HG02588 (cell line): Measurements from ENCODE around the gene EIF3D.

Experiments
- ATAC-seq: cut with Tn5 transposase; IDR thresholded peaks from one replicate; pipeline ENCODE4 v1.9.1; 2021; ENCODE audit warnings: mild to moderate bottlenecking, moderate library complexity; ENCODE audit not compliant: unreplicated experiment

The EIF3D gene, protein sequence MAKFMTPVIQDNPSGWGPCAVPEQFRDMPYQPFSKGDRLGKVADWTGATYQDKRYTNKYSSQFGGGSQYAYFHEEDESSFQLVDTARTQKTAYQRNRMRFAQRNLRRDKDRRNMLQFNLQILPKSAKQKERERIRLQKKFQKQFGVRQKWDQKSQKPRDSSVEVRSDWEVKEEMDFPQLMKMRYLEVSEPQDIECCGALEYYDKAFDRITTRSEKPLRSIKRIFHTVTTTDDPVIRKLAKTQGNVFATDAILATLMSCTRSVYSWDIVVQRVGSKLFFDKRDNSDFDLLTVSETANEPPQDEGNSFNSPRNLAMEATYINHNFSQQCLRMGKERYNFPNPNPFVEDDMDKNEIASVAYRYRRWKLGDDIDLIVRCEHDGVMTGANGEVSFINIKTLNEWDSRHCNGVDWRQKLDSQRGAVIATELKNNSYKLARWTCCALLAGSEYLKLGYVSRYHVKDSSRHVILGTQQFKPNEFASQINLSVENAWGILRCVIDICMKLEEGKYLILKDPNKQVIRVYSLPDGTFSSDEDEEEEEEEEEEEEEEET

GRCh38 chr22:36528795-36529751 lies at the start of gene EIF3D:
TSS of gene EIF3D (minus strand) at chr22:36529166. CDS start at chr22:36526121, 3,045 bp downstream.
- peak; percentile 88 for ATAC-seq

DNA sequence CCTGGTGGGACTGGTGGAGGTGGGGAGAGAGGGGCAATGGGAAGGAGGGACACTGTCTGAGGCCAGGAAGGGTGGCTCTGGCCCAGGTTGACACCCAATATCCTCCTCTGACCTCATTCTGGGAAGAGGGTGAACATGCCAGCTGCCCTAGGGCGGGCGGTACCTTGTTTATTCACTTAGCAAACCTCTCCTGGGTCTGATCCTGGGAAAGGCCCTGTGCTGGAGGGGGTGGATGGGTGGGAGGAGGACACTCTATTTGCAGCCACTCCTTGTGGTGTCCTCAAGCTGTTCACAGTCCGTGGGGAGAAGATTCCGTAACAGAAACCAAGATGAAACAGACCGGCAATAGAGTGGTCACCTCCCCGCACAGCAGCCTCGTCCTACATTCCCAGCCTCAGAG lies 49.7 kb upstream of the EIF3D start:
- ATAC-seq: no peak

- no peak for ATAC-seq
Observed at GRCh38 chr22:36577019-36577418, 48.1 kb upstream of the EIF3D start.

GRCh38 chr22:36574728-36575127 lies 45.8 kb upstream of the EIF3D start:
- no peak for ATAC-seq

DNA sequence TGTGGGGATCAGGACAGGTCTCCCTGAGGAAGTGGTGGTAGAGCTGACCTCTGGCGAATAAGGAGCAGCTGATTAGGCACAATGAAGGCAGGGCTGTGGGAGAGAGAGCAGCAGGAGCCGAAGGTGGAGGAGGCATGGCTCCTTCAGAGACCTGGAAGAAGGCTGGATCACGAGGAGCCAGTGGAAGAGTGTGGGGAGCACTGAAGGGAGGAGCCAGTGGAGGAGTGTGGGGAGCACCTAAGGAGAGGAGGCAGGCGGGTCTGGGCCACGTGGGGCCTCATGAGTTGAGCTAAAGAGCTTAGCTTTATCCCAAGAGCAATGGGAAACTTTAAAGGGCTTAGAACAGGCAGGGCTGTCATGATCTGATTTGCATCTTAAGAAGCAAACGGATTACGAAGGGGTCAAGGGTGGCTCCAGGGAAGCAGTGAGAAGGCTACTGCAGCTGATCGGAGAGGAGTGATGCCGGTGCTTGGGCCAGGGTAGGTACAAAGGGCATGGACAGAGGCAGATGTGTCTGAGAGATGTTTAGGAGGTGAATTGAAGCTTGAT lies 44.9 kb upstream of the EIF3D start:
- no peak for ATAC-seq

DNA sequence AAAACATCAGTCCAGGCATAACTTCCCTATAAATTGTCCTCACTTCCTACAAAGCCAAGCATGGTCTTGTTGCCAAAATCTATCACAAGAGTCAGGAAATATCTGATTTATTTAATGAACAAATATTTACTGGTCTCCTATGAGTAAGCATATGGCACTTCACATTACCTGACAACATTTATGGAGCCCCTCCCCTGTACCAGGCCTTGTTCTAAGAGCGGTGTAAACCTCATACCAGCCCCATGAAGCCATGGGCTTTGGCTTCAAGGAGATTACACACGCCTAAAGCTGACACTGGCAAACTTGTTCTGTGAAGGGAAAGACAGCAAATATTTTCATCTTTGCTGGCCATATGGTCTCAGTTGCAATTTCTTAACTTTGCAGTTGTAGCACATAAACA lies 43.0 kb upstream of the EIF3D start:
- no peak for ATAC-seq

- ATAC-seq: no peak
Observed at GRCh38 chr22:36569999-36570398, 41.0 kb upstream of the EIF3D start.

DNA sequence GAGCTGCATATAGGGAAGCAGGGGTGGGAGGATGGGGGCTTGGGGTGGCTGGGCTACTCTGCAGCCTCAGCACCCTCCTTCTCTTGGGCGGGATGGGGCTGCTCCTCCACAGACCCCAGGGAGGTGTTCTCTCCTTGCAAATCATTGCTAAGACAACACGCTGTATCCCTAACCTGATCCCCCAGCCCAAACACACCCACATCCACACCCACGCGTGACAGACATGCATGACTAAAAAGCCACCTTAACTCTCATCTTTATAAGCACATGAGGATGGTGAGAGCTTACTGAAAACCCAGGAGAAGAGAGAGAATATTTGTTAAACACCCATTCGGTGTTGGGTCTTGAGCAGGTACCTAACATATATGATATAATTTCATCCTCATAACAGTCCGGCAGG lies 39.9 kb upstream of the EIF3D start:
- no peak for ATAC-seq

DNA sequence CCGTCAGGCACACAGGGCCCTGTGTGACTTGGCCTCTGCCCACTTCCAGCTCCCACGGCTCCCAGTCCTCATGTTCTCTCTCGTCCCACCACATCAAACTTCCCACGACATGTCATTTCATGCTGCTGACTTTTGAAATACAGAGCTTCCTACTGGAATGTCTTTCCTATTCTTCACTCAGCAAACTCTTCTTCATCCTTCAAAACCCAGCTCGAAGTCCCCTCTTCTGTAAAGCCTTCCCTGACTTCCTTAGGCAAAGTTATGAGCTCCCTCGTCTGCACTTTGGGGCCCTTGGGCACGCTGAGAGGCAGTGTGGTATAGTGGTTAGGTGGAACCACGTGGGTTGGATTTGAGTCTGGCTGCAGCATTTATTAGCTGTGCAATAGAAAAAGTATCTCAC lies 37.8 kb upstream of the EIF3D start:
- no peak for ATAC-seq

DNA sequence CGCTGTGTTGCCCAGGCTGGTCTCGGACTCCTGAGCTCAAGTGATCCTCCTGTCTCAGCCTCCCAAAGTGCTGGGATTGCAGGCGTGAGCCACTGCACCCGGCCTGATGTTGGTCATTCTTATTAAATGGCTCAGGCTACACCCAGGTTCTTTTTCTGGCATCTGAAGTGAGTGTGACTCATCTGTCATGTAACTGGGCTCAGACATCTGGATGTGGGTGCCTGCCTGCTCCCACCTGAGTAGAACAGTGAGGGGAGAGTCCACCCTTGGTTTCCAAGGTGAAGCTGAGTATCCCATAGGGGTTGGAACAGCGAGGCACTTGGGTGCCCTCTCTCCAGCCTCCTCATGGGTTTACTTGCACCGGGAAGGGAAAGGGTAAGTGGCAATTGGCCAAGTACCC lies 36.7 kb upstream of the EIF3D start:
- ATAC-seq: no peak

GRCh38 chr22:36565159-36565507 lies 36.2 kb upstream of the EIF3D start:
- ATAC-seq: no peak

DNA sequence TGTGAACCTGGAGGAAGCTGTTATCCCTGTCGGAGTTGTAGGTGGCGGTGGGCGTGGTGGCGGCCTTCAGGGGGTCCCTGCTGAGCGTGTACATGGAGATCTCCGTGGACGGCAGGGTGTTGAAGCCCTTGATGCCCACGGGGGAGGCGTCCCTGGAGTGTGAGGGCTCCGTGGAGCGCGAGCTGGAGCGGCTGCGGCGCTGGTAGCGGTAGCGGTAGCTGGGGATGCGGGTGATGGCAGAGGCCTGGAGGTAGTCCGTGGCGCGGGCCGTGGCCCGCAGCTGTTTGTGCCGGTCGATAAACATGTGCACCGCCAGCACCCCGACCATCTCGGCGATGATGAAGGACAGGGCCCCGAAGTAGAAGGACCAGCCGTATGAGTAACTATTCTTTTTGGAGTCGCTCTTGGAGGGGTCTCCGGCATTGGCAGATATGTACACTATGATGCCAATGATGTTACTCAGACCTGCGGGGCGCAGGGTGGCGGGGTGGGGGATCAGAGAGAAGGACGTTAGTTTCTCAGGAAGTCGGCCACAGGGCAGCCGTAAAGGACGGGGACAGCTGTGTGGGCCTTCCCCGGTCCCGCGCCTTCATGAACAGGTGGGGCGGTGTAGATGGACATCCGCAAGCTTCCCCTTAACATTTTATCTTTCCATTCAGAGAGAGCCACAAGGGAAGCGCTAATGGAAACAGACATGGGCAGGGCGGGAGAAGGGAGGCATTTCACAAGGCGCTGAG lies 35.6 kb upstream of the EIF3D start:
- no peak for ATAC-seq

- no peak for ATAC-seq
Observed at GRCh38 chr22:36563898-36564297, 34.9 kb upstream of the EIF3D start.

DNA sequence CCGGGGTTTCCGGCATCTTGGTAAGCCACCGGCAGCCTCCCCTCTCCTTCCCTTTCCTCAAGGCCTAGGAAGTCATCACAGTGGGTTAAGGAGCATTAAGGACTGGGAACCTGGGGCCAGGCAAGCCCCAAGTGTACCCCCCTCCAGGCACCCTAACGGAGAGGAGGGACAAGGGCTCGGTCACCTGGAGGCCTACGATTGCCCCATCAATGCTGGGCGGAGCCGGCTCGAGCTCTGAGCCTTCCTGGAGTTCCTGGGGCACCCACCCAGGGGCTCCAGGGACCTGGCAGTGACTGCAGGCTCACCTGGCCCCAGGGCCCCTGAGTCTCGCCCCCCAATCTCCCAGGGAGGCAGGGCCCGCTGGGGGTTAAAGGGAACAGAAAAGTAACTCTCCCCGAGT lies 34.5 kb upstream of the EIF3D start:
- no peak for ATAC-seq

DNA sequence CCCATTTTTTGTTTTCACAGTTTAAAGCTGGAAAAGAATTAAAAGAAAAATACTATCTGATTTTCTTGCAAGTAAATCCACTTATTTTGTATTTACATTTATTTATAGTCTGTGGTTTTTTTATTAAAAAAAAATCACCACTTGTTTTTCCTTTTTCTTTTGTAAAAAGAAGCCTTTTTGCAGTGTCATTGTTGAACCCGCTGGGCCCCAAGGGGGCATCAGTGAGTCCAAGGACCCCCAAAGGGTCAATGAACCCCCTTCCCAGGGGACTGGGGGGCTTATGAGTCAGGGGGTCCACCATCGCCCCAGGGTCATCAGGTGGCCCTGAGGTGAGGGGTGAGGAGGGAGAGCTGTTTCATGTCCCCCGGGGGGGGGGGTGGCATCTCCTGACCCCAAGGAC lies 34.0 kb upstream of the EIF3D start:
- ATAC-seq: no peak

GRCh38 chr22:36562261-36562835 lies 33.4 kb upstream of the EIF3D start:
- ATAC-seq: no peak

DNA sequence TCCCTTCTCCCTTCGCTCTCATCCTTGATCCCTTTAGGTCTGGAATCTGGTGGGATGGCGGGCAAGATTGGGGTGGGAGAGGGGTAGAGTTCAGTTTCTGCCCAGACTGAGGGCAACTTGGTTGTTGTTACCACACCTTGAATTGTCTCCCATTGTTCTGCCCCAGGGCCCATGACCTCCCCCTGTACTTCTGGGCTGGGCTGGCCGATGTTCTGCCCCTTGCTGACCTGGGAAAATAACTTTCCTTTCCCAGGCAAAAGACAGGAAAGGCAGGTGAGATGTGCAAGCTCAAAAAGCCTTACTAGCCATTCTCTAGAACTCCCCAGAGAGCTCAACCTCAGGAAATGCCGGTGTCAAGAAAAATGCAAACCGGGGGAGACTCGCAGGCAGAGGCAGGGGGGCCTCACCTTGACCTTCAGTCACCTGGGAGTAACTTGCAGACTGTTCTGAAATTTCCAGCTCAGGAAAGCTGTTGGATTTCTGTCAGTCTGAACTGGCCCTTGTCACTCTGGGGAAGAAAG lies 32.4 kb upstream of the EIF3D start:
- ATAC-seq: no peak

DNA sequence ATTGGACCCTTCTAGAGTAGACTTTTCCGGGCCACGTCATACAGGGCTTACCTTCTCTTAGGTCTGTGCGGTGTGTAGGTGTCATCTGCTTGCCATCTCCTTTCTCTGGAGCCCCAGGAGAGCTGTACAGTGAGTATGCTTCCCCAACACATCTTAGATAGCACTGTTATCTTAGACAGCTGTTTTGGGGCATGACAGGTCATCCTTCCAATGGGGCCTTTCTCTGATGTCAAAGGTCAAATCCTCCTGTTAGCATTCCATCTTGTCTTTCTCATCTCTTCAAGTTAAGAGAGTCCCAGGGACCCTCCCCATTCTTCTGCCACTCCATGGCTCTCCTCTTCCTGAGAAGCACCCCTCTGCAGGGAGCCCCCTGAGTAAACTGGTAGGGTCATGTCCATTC lies 31.0 kb upstream of the EIF3D start:
- no peak for ATAC-seq

- no peak for ATAC-seq
Observed at GRCh38 chr22:36554098-36554497, 25.1 kb upstream of the EIF3D start.

GRCh38 chr22:36552289-36552688 lies 23.3 kb upstream of the EIF3D start:
- no peak for ATAC-seq
